Measurements from ENCODE around the gene SPON1. TPM values are rescaled to one million over a fixed set of nuclear protein-coding genes. Genes with fewer than 3 reads are reported as not detected.

The SPON1 gene
- total and polyA plus RNA-seq, 10 of the 15 experiments (the other 5 are each of a cell fraction or from before 2014, with no cell fraction given), result 0.13 to 1.1 (median 0.18) TPM; not detected in 5

DNA sequence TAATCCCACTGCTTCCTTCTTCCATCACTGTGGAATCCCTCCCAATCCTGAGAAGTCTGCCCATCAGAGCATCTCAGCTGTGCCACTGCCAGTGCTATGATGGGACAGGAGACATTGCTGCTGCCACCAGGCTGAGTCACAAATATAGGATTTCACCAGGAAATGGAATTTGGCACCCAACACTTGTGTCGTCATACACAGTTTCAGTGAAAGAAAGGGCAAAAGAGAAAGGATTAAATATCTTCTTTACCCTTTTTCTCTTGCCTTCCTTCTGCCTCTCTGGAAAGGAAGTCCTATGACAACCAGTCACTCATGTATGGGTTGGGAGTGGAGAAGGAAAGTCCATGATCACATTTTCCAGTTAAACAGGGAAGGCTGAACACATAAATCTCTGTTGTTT is 133.4 kb downstream of the SPON1 start (continued):
- TF ChIP-seq, protein P1, sequence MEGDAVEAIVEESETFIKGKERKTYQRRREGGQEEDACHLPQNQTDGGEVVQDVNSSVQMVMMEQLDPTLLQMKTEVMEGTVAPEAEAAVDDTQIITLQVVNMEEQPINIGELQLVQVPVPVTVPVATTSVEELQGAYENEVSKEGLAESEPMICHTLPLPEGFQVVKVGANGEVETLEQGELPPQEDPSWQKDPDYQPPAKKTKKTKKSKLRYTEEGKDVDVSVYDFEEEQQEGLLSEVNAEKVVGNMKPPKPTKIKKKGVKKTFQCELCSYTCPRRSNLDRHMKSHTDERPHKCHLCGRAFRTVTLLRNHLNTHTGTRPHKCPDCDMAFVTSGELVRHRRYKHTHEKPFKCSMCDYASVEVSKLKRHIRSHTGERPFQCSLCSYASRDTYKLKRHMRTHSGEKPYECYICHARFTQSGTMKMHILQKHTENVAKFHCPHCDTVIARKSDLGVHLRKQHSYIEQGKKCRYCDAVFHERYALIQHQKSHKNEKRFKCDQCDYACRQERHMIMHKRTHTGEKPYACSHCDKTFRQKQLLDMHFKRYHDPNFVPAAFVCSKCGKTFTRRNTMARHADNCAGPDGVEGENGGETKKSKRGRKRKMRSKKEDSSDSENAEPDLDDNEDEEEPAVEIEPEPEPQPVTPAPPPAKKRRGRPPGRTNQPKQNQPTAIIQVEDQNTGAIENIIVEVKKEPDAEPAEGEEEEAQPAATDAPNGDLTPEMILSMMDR (IDR thresholded peaks at IDR 0.05 in 2 of 3, conservative IDR thresholded peaks at IDR 0.05 in 1 of 3; ENCODE audit: control insufficient read depth in 2 of 3, extremely low read depth in 1 of 3, insufficient read depth in 1 of 3, low read depth in 3 of 3, low read length in 3 of 3), result no peak
- no peak for TF ChIP-seq HDAC2 (IDR thresholded peaks at IDR 0.05)
- TF ChIP-seq RB1 (IDR thresholded peaks at IDR 0.05; ENCODE audit: borderline replicate concordance), result no peak
- TF ChIP-seq RELA (IDR thresholded peaks at IDR 0.05; ENCODE audit: borderline replicate concordance, partially characterized antibody), result no peak
- TF ChIP-seq RAD51 (IDR thresholded peaks at IDR 0.05), result no peak

DNA sequence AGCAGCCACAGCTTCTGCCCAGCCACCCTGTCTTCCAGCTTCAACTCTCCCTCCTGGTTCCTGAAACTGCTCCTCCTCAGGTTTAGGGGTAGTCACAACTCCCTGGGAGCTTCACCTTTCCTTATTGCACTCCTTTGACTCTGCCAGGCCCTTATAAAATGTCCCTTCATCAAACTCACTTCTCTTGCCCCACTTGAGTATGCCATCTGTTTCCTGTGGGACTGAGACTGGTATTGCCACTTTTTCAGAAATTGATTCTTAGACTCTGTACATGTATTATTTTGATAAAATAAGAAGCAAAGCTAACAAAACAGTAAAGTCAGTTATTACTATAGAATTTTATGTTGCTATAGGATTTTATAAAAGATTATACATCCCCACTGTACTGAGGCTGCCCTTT is 134.1 kb downstream of the SPON1 start:
- no peak overlapping the region for H3K27ac ChIP-seq (ENCODE audit: control insufficient read depth, insufficient read depth)
- CTCF ChIA-PET, result no interaction called here
- RAD21 ChIA-PET (ENCODE audit: unreplicated experiment), result no interaction called here
- H3K79me2 ChIP-seq (ENCODE audit: control insufficient read depth, insufficient read depth, low read length), result no peaks in the 10 kb centered on the region
- in situ Hi-C loops (cut with MboI), result no loop called here
- no peaks in the 10 kb centered on the region for H3K36me3 ChIP-seq (ENCODE audit: control insufficient read depth in 2 of 2, insufficient read depth in 2 of 2, low read length in 1 of 2)
- H4K20me1 ChIP-seq (ENCODE audit: control insufficient read depth, insufficient read depth), result no peaks in the 10 kb centered on the region
- no peak overlapping the region for H2AFZ ChIP-seq (ENCODE audit: control insufficient read depth, low read depth, low read length)
- no TSS peak for BruUV-seq (replicated peaks)
- no peak for TF ChIP-seq FOXK2 (IDR thresholded peaks at IDR 0.05)
- no peak for TF ChIP-seq MYB (IDR thresholded peaks at IDR 0.05; ENCODE audit: borderline replicate concordance, low read depth, low read length)
- TF ChIP-seq PML (IDR thresholded peaks at IDR 0.05; ENCODE audit: low read length), result no peak
- TF ChIP-seq ZNF622 (IDR thresholded peaks at IDR 0.05), result no peak
- no peak for TF ChIP-seq STAT1 (conservative IDR thresholded peaks at IDR 0.05)
- TF ChIP-seq KLF5 (IDR thresholded peaks at IDR 0.05; ENCODE audit: partially characterized antibody), result no peak
- TF ChIP-seq CEBPB (IDR thresholded peaks at IDR 0.05; ENCODE audit: borderline replicate concordance in 1 of 2, low read depth in 2 of 2, low read length in 2 of 2), result no peak
- TF ChIP-seq, protein P2, sequence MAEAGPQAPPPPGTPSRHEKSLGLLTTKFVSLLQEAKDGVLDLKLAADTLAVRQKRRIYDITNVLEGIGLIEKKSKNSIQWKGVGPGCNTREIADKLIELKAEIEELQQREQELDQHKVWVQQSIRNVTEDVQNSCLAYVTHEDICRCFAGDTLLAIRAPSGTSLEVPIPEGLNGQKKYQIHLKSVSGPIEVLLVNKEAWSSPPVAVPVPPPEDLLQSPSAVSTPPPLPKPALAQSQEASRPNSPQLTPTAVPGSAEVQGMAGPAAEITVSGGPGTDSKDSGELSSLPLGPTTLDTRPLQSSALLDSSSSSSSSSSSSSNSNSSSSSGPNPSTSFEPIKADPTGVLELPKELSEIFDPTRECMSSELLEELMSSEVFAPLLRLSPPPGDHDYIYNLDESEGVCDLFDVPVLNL (IDR thresholded peaks at IDR 0.05; ENCODE audit: low read depth, low read length), result no peak
- no peak for TF ChIP-seq SPI1 (IDR thresholded peaks at IDR 0.05; ENCODE audit: borderline replicate concordance, insufficient read depth, low read depth, low read length)
- TF ChIP-seq, protein P3, sequence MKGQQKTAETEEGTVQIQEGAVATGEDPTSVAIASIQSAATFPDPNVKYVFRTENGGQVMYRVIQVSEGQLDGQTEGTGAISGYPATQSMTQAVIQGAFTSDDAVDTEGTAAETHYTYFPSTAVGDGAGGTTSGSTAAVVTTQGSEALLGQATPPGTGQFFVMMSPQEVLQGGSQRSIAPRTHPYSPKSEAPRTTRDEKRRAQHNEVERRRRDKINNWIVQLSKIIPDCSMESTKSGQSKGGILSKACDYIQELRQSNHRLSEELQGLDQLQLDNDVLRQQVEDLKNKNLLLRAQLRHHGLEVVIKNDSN (IDR thresholded peaks at IDR 0.05; ENCODE audit: borderline replicate concordance, extremely low read length, insufficient read depth, low read depth, low read length), result no peak
- no peak for DNase-seq (ENCODE audit: low read depth, low spot score)
- SMC1A ChIA-PET (ENCODE audit: uncharacterized antibody, unreplicated experiment), result no interaction called here
- H3K4me2 ChIP-seq (ENCODE audit: control insufficient read depth, insufficient read depth), result no peak overlapping the region
- ATAC-seq, result no peak
- H3K4me3 ChIP-seq, result no peak overlapping the region
- no peaks in the 10 kb centered on the region for H3K4me1 ChIP-seq (ENCODE audit: control insufficient read depth, insufficient read depth, low read length)
- intact Hi-C loops (cut with micrococcal nuclease; ENCODE audit: unreplicated experiment), result no loop called here
- no peaks in the 10 kb centered on the region for H3K9me3 ChIP-seq (replicated peaks; ENCODE audit: control insufficient read depth, insufficient read depth, low read length)
- POLR2A ChIA-PET, result no interaction called here
- H3K9ac ChIP-seq (ENCODE audit: control insufficient read depth, insufficient read depth, low read length), result no peak overlapping the region
- no peak for FAIRE-seq
- H3K27me3 ChIP-seq (replicated peaks in 1 of 2; ENCODE audit: control insufficient read depth in 2 of 2, insufficient read depth in 2 of 2, low read length in 1 of 2), result no peaks in the 10 kb centered on the region
